Adipocyte (in vitro differentiated cells): Measurements from ENCODE around the gene KLHDC10.
A peak's percentile ranks its signal among the peaks of the same experiment; 100 is the strongest.
"Not testable (repeated sequence)": the region's sequence is repeated elsewhere in the genome, so short reads cannot be mapped to it uniquely, and the experiment has no call there.

Source experiments
- DNase-seq: peaks from one replicate; pipeline ENCODE4 v3.0.0-alpha.2; 2015; ENCODE audit warnings: low read depth
- H3K27me3 ChIP-seq: replicated peaks from 2 replicates; pipeline ENCODE4 v1.7.0; 2013; ENCODE audit warnings: mild to moderate bottlenecking, low read length, moderate library complexity; ENCODE audit not compliant: control insufficient read depth, insufficient read depth
- H3K36me3 ChIP-seq: 2 replicates; pipeline ENCODE4 v1.7.0; 2013; ENCODE audit warnings: low read length, mild to moderate bottlenecking, moderate library complexity; ENCODE audit not compliant: control insufficient read depth, insufficient read depth, severe bottlenecking
- H3K4me1 ChIP-seq: 2 replicates; pipeline ENCODE4 v1.7.0; 2013; ENCODE audit warnings: mild to moderate bottlenecking, low read length, moderate library complexity; ENCODE audit not compliant: control insufficient read depth, insufficient read depth
- H3K4me3 ChIP-seq: 2 replicates; pipeline ENCODE4 v1.7.0; 2013; ENCODE audit warnings: mild to moderate bottlenecking, low read length, moderate library complexity
- H3K9ac ChIP-seq: 2 replicates; pipeline ENCODE4 v1.7.0; 2013; ENCODE audit warnings: mild to moderate bottlenecking, low read length, moderate library complexity
- H3K9me3 ChIP-seq: 2 replicates; pipeline ENCODE4 v1.7.0; 2013; ENCODE audit warnings: mild to moderate bottlenecking, low read length, moderate library complexity; ENCODE audit not compliant: control insufficient read depth

Gene KLHDC10

DNA sequence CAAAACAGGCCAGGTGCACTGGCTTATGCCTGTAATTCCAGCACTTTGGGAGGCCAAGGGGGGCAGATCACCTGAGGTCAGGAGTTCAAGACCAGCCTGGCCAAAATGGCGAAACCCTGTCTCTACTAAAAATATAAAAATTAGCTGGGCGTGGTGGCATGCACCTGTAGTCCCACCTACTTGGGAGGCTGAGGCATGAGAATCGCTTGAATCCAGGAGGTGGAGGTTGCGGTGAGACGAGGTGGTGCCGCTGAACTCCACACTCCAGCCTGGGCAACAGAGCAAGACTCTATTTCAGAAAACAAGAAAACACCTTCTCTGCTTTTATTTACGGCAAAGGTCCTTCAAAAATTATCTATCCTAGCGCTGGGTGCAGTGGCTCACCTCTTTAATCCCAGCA lies 15.1 kb upstream of the KLHDC10 start:
- not testable (repeated sequence) for H3K4me1 ChIP-seq, DNase-seq, H3K36me3 ChIP-seq, H3K27me3 ChIP-seq, H3K4me3 ChIP-seq, H3K9me3 ChIP-seq, H3K9ac ChIP-seq

DNA sequence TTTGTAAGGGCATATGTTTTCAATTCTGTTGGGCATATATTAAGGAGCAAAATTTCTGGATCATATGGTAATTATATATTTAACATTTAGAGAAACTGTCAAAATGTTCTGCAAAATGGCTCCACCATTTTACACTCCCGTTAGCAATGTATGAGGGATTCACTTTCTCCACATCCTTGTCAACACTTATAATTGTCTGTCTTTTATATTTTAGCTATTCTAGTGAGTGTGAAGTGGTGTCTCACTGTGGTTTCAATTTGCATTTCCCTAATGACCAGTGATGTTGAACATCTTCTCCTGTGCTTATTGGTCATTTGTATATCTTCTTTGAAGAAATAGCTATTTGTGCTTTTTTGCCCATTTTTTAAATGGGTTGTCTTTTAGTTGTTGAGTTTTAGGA lies 8.1 kb upstream of the KLHDC10 start:
- no peak for DNase-seq
- no peak overlapping the region for H3K4me3 ChIP-seq
- no peaks in the 10 kb centered on the region for H3K36me3 ChIP-seq

DNA sequence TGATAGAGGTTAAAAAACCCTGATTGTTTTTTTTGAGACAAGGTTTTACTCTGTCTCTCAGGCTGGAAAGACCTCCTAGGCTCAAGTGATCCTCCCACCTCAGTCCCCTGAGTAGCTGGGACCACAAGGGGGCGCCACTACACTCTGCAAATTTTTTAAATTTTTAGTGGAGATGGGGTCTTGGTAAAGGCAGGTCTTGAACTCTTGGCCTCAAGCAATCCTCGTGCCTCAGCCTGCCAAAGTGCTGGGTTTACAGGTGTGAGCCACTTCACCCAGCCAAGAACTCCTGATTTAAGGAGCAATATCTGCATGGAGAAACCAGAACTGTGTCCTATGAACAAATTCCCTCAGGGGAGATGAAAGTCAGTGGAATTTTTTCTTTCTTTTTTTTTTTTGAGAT lies 7.3 kb upstream of the KLHDC10 start:
- Histone ChIP-seq H3K36me3 (no peaks in the 10 kb centered on the region), H3K9me3 (no peaks in the 10 kb centered on the region), H3K4me1 (peaks cover 19% of the 10 kb centered on the region), H3K4me3 (no peak overlapping the region), H3K9ac (no peak overlapping the region), H3K27me3 (no peaks in the 10 kb centered on the region)
- peak; percentile 68 for DNase-seq

More for the DNA sequence above, 8.1 kb upstream of the KLHDC10 start:
- H3K4me1 ChIP-seq, result peaks cover 19% of the 10 kb centered on the region
- no peaks in the 10 kb centered on the region for H3K27me3 ChIP-seq
- H3K9me3 ChIP-seq, result no peaks in the 10 kb centered on the region
- H3K9ac ChIP-seq, result no peak overlapping the region

DNA sequence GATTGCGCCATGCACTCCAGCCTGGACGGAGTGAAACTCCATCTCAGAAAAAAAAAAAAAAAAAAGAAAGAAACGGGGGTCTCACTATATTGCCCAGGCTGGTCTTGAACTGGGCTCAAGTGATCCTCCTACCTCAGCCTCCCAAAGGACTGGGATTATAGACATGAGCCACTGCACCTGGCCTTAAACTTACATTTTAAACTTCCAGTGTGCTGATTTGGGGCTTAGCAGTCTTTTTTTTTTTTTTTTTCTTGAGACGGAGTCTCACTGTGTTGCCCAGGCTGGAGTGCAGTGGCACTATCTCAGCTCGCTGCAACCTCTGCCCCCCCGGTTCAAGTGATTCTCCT lies 5.8 kb upstream of the KLHDC10 start:
- H3K9me3 ChIP-seq, H3K9ac ChIP-seq, DNase-seq, H3K27me3 ChIP-seq, H3K4me3 ChIP-seq, H3K36me3 ChIP-seq: not testable (repeated sequence)
- peaks cover 19% of the 10 kb centered on the region for H3K4me1 ChIP-seq

DNA sequence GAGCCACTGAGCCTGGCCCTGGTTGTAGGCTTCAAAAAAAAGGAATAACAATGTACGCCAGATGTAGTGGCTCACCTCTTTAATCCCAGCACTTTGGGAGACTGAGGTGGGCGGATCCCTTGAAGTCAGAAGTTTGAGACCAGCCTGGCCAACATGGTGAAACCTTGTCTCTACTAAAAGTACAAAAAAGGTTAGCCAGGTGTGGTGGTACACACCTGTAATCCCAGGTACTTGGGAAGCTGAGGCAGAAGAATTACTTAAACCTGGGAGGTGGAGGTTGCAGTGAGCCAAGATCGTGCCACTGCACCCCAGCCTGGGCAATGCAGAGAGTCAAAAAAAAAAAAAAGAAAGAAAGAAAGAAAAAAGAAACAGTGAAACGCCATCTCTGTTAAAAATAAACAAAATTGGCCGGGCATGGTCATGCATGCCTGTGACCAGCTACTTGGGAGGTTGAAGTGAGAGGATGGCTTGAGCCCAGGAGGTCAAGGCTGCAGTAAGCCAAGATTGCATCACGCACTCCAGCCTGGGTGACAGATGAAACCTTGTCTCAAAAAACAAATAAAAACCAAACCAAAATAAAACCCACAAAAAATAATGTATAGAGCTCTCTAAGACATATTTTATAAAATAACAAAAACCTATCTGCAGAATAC lies 4.7 kb upstream of the KLHDC10 start:
- H3K9ac ChIP-seq, result no peak overlapping the region
- peak; percentile 41 for DNase-seq

DNA sequence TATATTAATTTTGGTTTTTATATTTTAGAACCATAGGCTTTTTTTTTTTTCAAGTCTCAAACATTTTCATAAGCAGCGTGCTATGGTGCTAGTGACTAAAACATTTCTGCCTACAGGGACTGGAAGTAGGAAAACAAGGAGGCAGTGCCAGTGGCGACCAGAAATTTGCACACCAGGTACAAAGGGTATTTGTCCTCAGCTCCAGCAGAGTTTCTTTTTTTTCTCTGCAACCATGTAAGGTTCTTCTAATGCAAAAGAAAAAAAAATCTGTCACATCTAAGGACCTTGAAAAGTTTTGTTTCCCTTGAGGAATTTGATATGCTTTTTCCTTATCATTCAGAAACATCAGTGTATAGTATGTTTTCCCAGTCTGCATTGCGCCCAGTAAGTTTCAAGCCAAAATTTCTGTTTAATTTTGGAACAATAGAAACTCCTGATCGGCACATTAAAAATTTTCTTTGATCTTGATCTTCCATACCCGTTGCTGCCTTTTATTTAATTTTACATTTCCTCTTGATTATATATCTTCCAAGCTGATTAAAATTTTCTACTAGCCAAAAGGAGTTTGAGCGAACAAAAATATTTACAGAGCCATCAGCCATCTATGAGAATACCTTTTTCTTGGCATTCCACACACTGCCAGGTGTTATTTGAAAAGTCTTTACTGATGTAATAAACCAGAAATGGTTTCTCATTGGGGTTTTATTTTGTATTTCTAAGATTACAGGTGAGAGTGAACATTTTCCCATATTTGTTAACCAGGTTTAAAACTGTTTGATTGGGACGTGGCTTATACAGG lies 956 bp upstream of the KLHDC10 start:
- H3K4me3 ChIP-seq, result peak overlapping the region; percentile 96
- H3K36me3 ChIP-seq, result no peaks in the 10 kb centered on the region
- no peaks in the 10 kb centered on the region for H3K9me3 ChIP-seq
- H3K27me3 ChIP-seq, result no peaks in the 10 kb centered on the region
- H3K9ac ChIP-seq, result peak overlapping the region; percentile 92
- peaks cover 28% of the 10 kb centered on the region for H3K4me1 ChIP-seq
- no peak for DNase-seq

More for the DNA sequence above, 4.7 kb upstream of the KLHDC10 start:
- Histone ChIP-seq H3K36me3 (no peaks in the 10 kb centered on the region), H3K9me3 (no peaks in the 10 kb centered on the region), H3K4me3 (no peak overlapping the region), H3K4me1 (peaks cover 24% of the 10 kb centered on the region), H3K27me3 (no peaks in the 10 kb centered on the region)

DNA sequence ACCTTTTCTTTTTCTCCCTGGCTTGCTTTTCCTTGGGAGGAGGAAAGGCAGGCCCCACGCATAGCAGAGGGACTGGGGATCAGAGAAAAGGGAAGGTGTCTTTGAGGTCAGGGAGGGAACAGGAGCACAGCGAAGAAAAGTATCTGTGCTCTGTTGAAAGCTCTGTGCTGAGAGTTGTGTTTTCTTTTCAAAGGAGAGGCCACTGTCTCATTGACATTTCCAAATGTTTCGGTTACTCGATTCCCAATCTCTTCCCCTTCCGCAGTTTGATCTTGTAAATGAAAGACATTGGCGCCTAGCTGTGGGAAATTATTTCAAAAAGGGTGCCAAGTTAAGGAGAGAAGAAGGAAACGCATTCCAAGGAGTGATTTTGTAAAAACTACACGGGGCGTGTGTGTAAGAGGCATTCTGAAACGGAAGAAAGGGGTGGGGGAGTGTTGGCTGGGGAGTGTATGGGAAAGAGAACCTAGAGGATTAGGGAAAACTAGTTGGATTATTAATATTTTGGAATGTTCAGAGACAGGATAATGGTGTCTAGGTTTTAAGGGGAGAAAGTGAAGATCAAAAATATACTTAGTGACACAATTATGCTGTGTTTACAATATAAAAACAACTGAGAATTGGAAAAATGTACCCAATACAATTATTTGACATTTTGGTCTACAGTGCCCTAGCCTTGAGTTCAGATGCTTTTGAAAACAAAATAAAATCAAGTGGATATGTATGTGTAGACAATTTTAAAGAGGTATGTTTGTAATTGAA lies 708 bp downstream of the KLHDC10 start:
- peak; percentile 60 for DNase-seq

DNA sequence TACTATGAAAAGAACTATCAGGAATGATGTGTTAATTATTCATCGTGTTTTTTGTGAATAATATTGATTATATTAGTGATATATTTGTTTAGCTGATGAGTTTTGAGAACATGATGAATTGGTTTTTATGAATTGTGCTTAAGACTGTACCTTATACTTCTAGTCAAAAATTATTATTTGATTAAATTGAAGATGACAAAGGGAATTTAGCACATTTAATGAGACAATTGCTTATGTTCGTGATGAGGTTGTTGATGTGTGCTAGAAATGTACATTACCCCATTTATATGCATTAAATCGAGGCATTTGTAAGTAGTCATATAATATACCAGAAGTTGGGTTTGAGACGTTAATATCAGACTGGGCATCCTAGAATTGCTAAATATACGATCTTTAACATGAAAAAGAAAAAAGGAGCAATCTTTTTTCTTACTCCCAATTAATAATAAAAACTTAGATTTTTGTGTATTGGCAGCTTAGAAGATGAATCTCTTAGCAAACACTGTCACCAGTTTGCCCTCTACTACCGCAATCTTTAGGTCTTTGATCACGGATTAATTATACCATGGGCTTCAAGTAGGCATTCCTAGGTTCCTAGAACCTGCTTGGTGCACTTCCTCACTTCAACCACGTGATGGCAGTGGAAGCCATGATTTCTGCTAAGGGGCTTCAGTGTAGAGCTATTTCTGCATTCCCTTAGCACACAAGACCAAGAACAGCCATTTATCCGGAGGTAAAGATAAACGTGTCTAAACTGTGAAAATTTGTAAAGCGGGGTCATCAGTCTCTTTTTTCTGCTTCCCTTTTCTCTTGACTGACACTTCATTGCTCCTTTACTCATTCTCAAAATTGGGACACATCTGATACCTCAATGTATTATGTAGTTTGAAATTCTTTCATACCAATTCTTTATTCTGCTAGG lies 1.6 kb downstream of the KLHDC10 start:
- Histone ChIP-seq H3K27me3 (no peaks in the 10 kb centered on the region), H3K9me3 (no peaks in the 10 kb centered on the region), H3K4me1 (peaks cover 26% of the 10 kb centered on the region), H3K9ac (peak overlapping the region; percentile 93), H3K36me3 (no peaks in the 10 kb centered on the region), H3K4me3 (peak overlapping the region; percentile 96)
- DNase-seq, result peak; percentile 93

More for the DNA sequence above, 708 bp downstream of the KLHDC10 start:
- Histone ChIP-seq H3K4me3 (peak overlapping the region; percentile 96), H3K27me3 (no peaks in the 10 kb centered on the region), H3K4me1 (peaks cover 30% of the 10 kb centered on the region), H3K9me3 (no peaks in the 10 kb centered on the region), H3K36me3 (no peaks in the 10 kb centered on the region), H3K9ac (peak overlapping the region; percentile 93)

DNA sequence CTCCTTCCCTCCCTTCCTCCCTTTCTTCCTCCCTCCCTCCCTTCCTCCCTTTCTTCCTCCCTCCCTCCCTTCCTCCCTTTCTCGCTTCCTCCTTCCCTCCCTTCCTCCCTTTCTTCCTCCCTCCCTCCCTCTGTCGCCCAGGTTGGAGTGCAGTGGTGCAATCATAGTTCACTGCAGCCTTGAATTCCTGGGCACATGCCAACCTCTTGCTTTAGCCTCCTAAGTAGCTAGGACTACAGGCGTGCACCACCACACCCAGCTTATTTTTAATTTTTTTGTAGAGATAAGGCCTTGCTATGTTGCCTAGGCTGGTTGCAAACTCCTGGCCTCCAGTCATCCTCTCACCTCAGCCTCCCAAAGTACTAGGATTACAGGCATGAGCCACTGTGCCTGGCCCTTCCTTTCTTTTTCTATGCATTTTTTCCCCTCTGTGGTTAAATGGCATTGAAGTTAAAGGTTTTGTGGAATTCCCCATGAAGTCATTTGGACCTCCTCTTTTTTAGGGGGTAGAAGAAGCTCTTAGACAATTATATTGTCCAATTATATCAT lies 9.6 kb downstream of the KLHDC10 start:
- Histone ChIP-seq H3K9ac (no peak overlapping the region), H3K27me3 (no peaks in the 10 kb centered on the region), H3K4me1 (peaks cover 14% of the 10 kb centered on the region), H3K36me3 (peaks cover 6% of the 10 kb centered on the region), H3K9me3 (no peaks in the 10 kb centered on the region), H3K4me3 (no peak overlapping the region)
- no peak for DNase-seq

DNA sequence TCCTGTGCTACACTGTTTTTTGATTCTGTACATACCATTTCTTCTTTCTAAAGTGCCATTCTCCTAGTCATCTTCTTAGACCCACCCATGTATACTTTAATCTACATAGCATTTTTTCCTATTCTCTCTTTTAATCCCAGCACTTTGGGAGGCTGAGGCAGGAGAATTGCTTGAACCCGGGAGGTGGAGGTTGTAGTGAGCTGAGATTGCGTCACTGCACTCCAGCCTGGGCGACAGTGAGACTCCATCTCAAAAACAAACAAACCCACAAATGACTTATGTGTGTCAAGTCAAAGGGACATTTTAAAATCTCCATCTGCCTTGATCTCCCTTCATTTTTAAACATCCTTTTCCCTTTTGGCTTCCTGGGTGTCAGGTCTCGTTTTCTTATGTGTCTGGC lies 13.2 kb downstream of the KLHDC10 start:
- not testable (repeated sequence) for DNase-seq, H3K36me3 ChIP-seq, H3K27me3 ChIP-seq, H3K9me3 ChIP-seq, H3K9ac ChIP-seq, H3K4me3 ChIP-seq, H3K4me1 ChIP-seq
